HG03159 (cell line): Measurements from ENCODE around the gene TEAD4.

ENCODE experiments used
- ATAC-seq: cut with Tn5 transposase; IDR thresholded peaks from one replicate; pipeline ENCODE4 v1.9.1; 2021; ENCODE audit warnings: mild to moderate bottlenecking, moderate library complexity; ENCODE audit not compliant: unreplicated experiment

The TEAD4 gene

DNA sequence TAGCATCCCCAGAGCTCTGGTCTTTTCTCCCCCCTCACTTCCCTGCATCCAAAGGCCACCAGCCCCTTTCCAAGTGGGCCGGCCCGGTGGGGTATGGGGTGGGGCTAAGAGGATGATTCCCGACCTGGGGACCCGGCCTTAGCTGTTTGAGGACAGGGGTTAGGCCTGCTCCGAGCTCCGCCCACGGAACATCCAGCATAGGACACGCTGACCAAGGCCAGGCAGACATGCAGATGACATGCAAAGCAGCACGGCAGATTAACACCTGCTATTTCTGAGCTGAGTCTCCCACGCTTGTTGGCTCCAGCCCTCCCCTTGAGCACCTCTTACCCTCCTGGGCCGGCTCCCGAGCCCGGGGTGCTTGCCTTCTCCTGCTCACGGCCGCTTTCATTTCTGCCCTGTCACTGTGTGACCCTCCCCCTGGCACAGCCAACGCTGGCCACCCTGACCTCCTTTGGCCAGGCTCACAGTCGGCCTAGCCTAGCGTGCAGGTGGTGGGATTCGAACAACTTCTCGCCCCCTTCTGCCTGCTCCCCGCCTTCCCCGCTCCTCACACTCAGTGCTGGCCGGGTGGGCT, 40.2 kb downstream of the TEAD4 start:
- no peak for ATAC-seq

GRCh38 chr12:3000548-3001275, 41.5 kb downstream of the TEAD4 start:
- ATAC-seq = no peak

DNA sequence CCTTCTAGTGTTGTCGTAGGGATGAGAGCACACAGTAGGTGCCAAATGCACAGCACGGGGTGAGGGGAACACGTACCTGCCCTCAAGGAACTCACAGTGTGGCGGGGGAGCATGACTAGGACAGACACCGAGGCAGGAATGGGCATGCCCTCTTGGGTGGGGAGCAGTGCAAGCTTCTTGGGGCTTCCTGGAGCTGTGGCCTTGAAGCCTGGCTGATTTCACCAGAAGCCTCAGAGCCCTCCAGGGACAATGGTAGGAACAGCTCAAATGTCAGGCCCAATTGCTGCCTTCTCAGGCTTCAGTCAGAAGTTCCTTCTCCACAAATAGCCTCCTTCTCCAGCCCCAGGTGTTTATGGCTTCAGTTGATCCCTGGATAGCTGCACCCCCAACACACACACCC, 43.4 kb downstream of the TEAD4 start:
- no peak for ATAC-seq

- no peak for ATAC-seq
Observed at GRCh38 chr12:3003357-3003992, 44.3 kb downstream of the TEAD4 start.

GRCh38 chr12:3004655-3005565, 45.7 kb downstream of the TEAD4 start:
- no peak for ATAC-seq

DNA sequence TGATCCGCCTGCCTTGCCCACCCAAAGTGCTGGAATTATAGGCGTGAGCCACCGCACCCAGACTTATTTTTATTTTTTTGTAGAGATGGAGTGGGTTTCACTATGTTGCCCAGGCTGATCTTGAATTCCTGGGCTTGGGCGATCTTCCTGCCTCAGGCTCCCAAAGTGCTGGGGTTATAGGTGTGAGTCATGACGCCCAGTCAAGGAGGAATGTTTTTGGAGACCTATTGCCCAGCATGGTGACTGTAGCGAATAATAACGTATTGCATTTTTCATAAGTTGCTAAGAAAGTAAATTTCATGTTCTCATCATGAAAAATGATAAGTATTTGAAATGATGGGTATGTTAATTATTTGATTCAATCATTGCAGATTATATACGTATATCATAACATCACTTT, 46.5 kb downstream of the TEAD4 start:
- ATAC-seq = no peak

- ATAC-seq = no peak
Observed at GRCh38 chr12:3009780-3010179, 50.6 kb downstream of the TEAD4 start.

GRCh38 chr12:3010214-3010930, 51.2 kb downstream of the TEAD4 start:
- no peak for ATAC-seq

- ATAC-seq = no peak
Observed at GRCh38 chr12:3012786-3013185, 53.6 kb downstream of the TEAD4 start.

DNA sequence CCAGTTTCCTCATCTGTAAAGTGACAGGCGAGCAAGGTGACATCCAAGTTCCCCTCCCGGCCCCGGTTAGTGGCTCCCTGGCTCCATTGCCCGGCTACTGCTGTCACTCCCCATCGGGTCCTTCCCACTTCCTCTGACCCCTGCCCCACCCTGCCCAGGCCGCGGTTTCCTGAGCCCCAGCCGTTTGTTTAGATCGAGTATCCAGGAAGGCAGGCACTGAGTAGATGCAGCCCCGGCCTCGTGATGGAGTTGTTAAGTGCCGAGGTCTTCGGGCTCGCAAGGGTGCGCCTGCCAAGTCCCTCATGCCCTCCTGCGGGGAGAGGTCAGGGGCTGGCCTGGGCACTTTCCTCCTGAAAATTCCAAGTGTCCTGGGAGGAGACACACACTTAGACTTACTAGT, 55.4 kb downstream of the TEAD4 start:
- ATAC-seq = no peak

DNA sequence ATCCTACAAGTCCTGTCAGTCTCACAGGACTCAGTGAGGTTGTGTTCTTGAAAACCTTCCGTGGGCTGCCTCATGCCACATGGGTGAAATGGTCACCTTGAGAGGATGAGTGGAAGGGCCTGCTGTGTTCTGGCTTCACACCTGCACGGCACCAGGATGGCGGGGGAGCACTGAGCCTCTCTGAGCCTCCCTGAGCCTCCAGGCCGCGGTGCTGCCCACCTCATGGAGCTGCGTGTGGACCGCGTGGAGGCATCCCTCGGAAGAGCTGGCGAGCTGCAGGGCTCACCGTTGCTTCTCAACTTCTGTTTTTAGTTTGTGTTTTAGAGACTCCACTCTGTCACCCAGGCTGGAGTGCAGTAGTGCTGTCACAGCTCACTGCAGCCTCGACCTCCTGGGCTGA, 56.2 kb downstream of the TEAD4 start:
- ATAC-seq = no peak

- no peak for ATAC-seq
Observed at GRCh38 chr12:3016191-3016590, 57.0 kb downstream of the TEAD4 start.

DNA sequence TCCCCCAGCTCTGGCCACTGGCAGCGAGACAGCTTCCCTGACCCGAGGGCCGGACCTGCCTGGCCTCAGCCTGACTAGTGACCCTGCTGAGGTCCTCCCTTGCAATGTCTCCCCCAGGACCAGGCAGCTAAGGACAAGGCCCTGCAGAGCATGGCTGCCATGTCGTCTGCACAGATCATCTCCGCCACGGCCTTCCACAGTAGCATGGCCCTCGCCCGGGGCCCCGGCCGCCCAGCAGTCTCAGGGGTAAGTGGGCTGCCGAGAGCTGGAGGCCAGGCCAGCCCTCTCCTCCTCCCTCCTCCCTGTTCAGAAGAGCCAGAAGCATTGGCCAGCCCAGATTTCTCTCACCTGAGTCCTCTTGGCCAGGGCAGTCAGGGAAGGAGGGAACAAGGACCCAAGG, 58.1 kb downstream of the TEAD4 start:
- no peak for ATAC-seq

GRCh38 chr12:3018284-3019004, 59.2 kb downstream of the TEAD4 start:
- no peak for ATAC-seq

DNA sequence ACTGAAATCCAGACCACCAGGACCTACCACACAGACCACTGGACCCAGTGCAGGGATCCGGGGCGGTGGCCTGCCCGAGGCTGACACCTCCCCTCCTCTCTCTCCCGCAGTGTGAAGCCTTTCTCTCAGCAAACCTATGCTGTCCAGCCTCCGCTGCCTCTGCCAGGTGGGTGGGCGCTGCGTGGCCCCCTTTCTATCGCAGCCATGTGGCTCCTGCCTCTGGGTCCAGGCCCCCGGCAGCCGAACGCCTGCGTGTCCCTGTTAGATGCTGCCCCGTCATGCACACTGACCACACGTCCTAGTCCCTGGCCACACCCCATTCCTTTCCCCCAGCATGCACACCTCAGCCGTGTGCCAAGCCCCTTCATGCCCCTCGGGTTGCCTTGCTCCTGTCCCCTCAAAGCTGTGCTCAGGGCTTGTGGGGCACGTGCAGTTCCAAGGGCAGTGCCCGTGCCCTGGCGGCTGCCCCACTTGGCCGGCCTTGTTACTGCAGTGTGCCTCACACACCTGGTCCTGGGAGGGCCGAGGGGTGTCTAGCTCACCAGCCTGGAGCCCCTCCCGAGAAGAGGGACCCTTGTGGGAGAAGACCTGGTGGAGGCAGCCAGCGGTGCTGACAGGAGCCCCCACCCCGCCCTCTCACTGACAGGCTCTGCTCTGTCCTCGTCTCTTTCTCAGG, 59.9 kb downstream of the TEAD4 start:
- no peak for ATAC-seq

DNA sequence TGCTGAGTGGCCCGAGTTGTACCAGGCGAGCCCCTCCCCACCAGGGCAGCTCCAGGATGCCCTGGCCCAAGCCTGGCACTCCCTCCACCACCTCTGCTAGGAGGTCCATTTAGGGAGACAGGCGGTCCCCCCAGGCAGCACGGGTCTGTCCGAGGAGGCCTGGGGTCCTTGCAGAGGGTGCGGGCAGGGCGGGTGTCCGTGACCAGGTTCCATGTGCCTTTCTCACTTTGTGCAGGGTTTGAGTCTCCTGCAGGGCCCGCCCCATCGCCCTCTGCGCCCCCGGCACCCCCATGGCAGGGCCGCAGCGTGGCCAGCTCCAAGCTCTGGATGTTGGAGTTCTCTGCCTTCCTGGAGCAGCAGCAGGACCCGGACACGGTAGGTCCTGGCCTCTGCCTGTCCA, 61.2 kb downstream of the TEAD4 start:
- no peak for ATAC-seq

- ATAC-seq = no peak
Observed at GRCh38 chr12:3020850-3021435, 61.7 kb downstream of the TEAD4 start.

- no peak for ATAC-seq
Observed at GRCh38 chr12:3022411-3022810, 63.2 kb downstream of the TEAD4 start.

GRCh38 chr12:3022961-3023360, 63.8 kb downstream of the TEAD4 start:
- no peak for ATAC-seq
